Ureter (tissue), 1 donor: ENCODE results near the gene MMP24. TPM values are rescaled to one million over a fixed set of nuclear protein-coding genes. Genes with fewer than 3 reads are reported as not detected.
A peak's percentile ranks its signal among the peaks of the same experiment; 100 is the strongest.

Source experiments
- DNase-seq: peaks from one replicate; pipeline ENCODE4 v3.0.0-alpha.2; 2020; ENCODE audit warnings: low spot score
- total RNA-seq: library from RNA; stranded (reverse); gene quantifications from one replicate; pipeline ENCODE4 v1.2.4, GENCODE V29; 2023
- donor health status: DM: yes; HTN: yes; CAD: no.

The MMP24 gene
- total RNA-seq, 1 donor from 2014 or later, result 0.55 TPM

GRCh38 chr20:35279040-35279439, 52.5 kb downstream of the MMP24 start:
- peak; percentile 76 for DNase-seq

GRCh38 chr20:35279533-35280174, 53.2 kb downstream of the MMP24 start:
- no peak for DNase-seq

DNA sequence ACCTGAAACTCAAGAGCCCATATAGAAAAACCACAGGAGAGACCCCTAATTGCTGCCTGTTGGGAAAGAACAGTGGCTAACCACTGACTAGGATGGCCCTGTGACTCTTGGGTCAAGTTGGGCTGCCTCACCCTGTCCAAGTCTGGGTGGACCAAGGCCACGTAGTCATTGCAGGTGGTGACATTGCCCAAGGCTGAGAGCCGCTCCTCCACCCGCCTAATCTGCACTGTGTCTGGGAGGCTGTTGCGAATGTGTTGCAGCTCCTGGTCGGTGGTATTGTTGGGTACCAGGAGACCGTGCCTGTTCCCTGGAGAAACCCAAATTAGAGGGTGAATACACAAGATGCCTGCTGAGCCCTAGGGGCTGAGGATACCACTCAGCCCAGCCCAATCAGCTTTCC, 54.0 kb downstream of the MMP24 start:
- no peak for DNase-seq

DNA sequence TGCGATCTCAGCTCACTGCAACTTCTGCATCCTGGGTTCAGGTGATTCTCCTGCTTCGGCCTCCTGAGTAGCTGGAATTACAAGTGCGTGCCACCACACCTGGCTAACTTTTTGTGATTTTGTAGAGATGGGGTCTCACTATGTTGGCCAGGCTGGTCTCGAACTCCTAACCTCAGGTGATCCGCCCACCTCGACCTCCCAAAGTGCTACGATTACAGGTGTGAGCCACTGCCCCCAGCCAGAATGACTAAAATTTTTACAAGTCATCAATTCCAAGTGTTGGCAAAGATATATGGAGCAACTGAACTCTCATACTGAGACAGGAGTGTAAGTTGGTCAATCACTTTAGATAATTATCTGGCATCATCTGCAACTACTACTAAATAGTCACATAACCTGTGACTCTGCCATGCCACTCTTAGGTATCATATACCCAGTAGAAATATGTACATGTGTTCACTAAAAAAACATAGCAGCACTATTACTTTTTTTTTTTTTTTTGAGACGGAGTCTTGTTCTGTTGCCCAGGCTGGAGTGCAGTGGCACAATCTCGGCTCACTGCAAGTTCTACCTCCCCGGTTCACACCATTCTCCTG, 55.1 kb downstream of the MMP24 start:
- no peak for DNase-seq

- DNase-seq, result no peak
Measured at GRCh38 chr20:35283441-35284266, 57.2 kb downstream of the MMP24 start.

- peak; percentile 84 for DNase-seq
Measured at GRCh38 chr20:35284267-35284991, 57.9 kb downstream of the MMP24 start, which contains the start of gene EIF6. Gene EIF6 (minus strand): TSS chr20:35284772. CDS start chr20:35284487, 285 bp downstream.

DNA sequence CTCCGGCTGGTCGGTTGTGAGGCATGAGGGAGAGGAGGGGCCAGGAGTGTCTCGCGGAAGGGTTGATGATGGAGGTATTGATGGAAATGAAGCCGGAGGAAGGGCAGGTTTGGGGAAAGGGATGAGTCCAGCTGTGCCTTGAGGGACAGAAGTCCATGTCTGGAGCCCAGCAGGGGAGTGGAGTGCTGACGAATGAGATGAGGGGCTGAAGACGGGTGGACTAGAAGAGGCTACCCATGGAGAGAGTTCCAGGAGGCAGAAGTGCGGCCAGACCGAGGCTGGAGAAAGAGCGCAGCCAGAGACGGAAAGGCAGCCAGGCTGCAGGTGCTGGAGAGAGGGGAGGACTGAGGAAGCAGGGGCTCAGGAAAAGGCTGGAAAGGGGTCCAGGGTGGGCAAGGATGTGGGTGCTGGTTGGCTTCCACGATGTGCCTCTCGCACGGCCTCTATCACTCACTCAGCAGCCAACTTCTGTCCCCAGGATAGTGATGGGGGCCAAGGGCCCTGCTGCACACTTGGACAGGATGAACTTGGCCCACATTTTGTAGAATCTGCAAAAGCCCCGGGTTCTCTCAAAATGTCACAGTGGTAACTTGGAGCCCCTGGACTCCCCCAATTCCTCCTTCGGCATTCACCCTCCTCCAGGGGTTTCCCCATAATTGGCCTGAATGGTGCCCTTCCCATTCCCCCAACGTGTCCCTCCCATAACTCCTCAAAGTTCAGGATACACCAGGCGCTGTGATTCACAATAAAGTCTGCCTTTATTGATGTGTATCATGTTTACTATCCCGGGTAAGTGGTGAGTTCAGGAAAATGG, 58.7 kb downstream of the MMP24 start:
- DNase-seq, result peak; percentile 43

DNA sequence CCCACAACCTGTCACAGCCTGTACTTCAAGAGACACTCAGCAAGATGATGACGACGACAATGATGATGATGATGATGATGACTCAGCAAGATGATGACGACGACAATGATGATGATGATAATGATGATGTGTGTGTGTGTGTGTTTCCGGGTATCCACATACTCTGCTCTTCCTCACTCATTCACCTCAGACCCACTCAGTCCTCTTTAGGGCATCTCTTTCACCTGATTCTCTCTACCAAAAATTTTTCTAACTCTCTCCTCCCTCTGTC, 59.3 kb downstream of the MMP24 start:
- no peak for DNase-seq

GRCh38 chr20:35286077-35286898, 59.8 kb downstream of the MMP24 start:
- no peak for DNase-seq

DNA sequence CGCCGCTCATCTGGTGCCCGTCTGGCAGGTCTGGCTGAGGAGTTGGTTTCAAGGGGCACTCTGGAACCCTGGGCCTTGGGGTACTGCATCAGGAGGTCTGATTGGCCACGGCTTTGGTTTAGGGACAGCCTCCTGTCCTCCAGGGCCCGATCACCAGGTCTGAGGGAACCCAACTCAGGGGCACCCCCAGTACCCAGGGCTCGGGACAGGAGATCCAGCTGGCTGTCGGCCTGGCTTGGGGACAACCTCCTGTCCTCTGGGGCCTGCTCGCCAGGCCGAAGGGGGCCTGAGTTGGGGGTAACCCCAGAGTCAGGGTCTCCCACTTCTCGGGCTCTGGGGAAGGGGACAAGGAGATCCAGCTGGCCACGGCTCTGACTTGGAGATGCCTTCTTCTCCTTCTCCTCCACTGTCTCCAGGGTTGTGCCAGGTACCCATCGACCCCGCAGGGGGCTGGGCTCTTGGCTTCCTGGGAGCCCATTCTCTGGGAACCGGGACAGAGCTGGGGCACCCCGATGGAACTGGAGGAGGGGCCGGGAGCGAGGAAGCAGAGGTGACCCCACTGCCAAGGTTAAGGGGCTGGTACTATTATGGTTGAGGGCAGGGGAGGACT, 60.5 kb downstream of the MMP24 start:
- no peak for DNase-seq

GRCh38 chr20:35287509-35288324, 61.2 kb downstream of the MMP24 start:
- no peak for DNase-seq

DNA sequence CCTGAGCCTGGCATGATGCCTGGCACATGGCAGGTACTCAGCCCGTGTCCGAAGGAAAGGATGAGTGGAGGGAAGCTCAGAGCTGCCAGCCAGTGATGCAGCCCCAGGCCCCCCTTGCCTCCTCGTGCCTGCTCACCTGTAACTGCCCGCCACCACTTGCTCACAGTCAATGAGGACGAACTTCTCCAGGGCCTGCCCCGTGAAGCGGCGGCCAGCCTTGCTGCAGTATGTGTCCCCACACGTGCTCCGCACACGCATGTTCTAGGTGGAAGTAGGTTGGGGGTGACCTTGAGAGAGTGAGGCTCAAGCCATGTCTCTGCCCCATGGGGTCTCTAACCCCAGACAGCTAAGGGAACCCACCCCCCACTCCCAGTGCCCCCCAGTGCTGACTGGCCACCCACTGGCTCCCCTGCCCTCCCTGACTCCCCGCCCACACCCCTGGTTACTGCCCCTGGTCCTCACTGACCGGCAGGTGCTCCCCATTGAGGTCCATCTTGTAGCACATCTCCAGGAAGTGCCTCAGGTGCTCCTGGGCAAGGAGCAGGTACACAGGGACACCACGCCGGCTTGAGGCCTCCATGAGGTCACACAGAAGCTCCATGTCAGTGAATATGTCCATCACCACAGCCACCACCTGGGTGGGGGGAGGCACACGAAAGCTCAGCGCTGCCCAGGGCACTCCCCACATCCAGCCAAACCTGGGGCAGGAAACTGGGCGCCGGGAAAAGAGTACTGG, 62.0 kb downstream of the MMP24 start:
- no peak for DNase-seq

GRCh38 chr20:35290186-35290886, 63.8 kb downstream of the MMP24 start:
- DNase-seq, result no peak

- DNase-seq, result no peak
Measured at GRCh38 chr20:35290887-35291417, 64.5 kb downstream of the MMP24 start.

DNA sequence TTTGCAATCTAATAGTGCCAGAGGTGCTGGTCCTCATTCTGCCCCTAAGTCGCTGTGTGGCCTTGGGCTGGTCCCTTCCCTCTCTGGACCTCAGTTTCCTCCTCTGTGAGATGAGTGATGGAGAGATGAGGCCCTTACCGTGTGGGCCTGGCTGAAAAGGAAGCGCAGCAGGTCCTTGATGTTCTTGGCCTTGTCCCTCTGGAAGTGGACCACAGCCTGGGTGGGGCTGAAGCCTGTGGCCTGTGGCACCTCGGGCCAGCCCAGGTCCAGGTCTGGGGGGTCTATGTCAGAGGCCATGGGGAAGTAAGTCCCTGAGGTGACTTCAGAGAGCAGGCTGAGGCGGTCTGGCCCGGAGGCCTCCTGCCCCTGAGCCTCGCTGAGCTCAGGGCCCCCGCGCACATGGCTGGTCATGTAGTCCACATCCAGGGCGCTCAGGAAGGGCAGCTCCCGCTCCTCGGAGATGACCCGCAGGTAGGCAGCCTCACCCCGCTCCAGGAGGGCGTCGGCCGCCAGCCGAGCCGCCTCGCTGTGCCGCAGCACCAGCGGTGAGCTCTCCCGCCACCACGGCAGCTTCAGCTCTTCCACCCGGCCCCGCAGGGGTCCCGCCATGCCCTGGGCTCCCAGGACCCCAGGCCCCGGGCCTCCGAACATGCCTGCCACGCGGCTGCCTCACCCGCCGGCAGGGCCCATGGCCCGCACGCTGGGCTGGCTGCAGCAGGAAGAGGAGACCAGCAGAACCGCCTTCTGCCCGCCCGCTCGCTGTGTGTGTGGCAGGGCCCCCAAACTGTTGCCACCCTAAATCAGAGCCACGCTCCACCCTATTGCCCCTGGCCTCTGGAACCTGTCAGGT, 65.4 kb downstream of the MMP24 start, which contains the start of gene FAM83C:
Gene FAM83C (minus strand): TSS at position 772 of the 850 bp plus-strand sequence. CDS start 121 bp downstream, at position 651.
- no peak for DNase-seq

DNA sequence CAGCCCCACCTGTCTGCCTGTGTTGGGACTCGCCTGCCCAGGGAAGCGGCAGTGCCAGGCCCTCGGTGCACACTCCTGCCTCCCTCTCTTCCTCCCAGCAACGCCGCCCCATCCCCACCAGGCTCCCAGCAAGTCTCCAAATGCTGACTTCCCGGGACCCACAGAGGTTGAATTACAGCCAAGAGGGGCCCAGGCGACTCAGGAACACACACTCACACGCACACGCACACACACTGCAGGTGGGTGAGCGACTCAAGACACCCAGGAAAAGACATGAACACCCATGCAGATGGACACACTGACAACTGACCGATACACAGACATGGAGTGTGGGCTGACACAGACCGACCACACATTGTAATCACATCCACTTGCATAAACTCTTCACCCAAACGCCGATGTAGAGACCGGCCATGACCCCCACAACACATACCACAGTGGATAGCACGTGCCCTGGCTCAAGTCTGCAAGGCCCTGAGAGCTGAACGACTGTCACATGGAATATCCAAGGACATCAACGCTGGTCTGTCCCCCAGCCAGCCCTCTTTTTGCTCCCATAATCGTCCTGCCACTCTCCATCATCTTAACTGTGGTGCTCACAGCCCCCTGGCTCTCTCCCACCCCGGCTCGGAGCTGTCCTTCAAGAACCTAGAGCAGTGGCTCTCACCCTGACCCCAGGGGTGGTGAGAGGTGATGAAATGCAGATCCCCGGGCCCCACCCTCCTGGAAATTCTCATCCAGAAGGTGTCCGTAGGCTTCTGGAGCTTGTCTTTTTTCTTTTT, 66.2 kb downstream of the MMP24 start:
- no peak for DNase-seq
